GM19468 (cell line): ENCODE data around the gene NLRC5.
A peak's percentile ranks its signal among the peaks of the same experiment; 100 is the strongest.
"Not testable (repeated sequence)": the region's sequence is repeated elsewhere in the genome, so short reads cannot be mapped to it uniquely, and the experiment has no call there.

Experiments
- ATAC-seq: cut with Tn5 transposase; IDR thresholded peaks from one replicate; pipeline ENCODE4 v1.9.1; 2021; ENCODE audit warnings: mild to moderate bottlenecking, moderate library complexity, moderate number of reproducible peaks; ENCODE audit not compliant: unreplicated experiment; ENCODE audit errors: extremely low read depth

NLRC5 gene

DNA sequence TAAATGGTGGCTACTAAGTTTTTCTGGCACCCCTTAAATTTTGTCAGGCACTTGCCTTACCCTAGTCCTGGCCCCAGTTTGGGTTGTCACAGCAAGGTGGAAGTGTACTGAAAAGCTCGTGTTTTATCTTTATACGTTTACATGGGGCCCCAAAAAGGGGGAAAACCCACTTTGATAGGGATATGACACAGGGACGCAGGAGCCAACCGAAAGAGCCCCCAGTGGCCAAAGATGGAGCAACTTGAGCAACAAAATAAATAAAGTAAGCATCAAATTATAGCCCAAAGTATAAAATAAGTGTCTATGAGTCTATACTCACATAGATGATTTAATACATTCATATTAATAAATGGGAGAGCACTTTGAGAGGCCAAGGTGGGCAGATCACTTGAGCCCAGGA is 32.6 kb upstream of the NLRC5 start:
- ATAC-seq: no peak

- ATAC-seq: no peak
Measured at GRCh38 chr16:56960681-56961281, 28.6 kb upstream of the NLRC5 start.

DNA sequence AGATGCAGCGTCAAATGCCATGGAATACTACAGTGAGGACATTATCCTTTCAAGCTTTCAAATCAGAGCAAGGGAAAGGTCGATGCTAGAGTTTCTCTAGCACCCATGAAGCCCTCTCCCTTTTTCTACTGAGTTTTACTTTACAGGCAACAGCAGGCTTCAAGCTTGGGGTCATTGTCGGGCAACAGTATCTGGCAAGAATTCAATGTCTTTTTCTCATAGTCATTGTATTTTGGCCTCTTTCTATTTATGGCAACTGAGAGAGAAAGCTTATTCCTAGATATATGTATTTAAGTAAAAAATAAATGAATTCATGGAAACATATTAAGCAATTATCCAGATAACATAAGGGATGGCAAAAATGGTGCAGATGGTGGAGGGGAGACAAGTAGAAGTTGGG is 28.0 kb upstream of the NLRC5 start:
- ATAC-seq: no peak

DNA sequence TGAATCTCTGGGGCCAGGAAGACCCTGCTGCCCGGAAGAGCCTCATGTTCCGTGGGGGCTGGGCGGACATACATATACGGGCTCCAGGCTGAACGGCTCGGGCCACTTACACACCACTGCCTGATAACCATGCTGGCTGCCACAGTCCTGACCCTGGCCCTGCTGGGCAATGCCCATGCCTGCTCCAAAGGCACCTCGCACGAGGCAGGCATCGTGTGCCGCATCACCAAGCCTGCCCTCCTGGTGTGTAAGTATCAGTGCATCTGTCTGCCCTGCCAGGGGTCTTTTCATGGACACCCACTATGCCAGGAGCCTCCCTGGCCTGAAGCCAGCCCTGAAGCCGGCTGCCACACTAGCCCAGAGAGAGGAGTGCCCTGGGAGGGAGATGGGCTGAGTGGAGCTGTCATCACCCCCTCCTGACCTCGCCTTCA is 27.5 kb upstream of the NLRC5 start, which contains the start of gene CETP:
TSS of gene CETP (plus strand) at position 100 of the 431 bp plus-strand sequence. CDS start at position 130, 30 bp downstream.
- no peak for ATAC-seq

- no peak for ATAC-seq
Measured at GRCh38 chr16:56964243-56965148, 24.9 kb upstream of the NLRC5 start.

DNA sequence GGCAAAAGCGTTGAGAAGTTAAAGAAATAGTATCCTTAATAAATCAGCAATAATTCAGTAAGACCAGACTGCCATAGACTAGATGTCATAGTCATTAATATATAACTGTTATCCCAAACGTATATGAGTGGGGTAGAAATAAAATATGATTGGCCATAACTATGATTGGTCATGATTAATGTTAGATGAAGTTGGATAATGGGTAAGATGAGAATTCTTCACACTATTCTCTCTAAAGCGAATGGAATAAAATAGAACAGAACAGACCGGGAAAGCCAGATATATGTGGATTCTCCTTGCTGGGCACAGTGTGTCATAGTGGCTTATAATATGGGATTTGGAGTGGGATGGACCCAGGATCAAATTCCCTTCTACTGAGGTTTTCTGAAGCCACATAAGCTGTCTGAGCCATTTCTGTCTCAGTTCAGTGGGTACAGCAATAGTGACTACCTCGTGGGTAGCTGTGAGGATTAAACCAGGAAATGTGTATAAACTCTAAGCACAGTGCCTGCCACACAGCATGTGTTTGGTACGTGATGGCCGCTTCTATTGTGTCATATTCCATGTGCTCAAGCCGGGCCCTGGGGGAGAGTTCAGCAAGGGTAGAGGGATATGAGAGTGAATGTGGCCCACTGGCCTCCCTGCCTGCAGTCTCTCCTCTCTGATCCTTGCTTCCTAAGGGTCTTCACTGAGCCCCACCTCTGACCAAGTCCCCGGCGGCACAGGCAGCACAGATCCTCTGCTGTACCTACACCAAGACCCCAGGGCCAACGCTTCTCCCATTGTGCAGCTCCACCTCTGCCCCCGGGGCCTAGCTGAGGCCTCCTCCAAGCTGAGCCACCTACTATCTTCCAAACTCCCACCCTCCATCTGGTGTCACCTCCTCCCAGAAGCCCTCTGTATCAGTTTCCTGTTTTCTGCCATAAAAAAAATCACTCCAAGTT is 23.9 kb upstream of the NLRC5 start:
- no peak for ATAC-seq

GRCh38 chr16:56966093-56966475 is 23.3 kb upstream of the NLRC5 start:
- ATAC-seq: no peak

DNA sequence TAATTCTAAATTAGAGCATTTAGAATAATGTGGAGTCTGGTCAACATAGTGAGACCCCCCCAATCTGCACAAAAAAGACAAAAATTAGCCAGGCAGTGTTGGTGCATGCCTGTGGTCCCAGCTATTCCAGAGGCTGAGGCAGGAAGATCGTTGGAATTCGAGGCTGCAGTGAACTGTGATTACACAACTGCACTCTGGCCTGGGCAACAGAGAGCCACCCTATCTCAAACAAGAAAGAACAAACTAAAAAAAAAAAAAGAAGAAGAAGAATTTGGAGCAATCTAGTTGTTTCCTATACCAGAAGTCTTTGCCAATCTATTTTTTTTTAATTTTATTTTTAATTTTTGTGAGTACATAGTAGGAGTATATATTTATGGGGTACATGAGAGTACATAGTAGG is 21.6 kb upstream of the NLRC5 start:
- ATAC-seq: no peak

GRCh38 chr16:56969769-56970168 is 19.6 kb upstream of the NLRC5 start:
- ATAC-seq: no peak

GRCh38 chr16:56970934-56971767 is 18.2 kb upstream of the NLRC5 start:
- peak; percentile 51 for ATAC-seq

DNA sequence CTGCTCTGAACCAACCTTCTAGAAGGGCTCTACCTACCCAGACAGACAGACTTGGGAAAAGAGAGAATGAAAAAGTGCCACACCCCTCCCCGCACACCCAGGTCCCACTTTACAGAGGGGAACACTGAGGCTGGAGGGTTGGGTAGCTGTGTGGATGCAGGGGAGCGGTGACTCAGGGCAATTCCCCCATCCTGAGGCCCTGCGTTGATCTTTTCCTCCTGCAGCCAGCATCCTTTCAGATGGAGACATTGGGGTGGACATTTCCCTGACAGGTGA is 17.7 kb upstream of the NLRC5 start:
- no peak for ATAC-seq

DNA sequence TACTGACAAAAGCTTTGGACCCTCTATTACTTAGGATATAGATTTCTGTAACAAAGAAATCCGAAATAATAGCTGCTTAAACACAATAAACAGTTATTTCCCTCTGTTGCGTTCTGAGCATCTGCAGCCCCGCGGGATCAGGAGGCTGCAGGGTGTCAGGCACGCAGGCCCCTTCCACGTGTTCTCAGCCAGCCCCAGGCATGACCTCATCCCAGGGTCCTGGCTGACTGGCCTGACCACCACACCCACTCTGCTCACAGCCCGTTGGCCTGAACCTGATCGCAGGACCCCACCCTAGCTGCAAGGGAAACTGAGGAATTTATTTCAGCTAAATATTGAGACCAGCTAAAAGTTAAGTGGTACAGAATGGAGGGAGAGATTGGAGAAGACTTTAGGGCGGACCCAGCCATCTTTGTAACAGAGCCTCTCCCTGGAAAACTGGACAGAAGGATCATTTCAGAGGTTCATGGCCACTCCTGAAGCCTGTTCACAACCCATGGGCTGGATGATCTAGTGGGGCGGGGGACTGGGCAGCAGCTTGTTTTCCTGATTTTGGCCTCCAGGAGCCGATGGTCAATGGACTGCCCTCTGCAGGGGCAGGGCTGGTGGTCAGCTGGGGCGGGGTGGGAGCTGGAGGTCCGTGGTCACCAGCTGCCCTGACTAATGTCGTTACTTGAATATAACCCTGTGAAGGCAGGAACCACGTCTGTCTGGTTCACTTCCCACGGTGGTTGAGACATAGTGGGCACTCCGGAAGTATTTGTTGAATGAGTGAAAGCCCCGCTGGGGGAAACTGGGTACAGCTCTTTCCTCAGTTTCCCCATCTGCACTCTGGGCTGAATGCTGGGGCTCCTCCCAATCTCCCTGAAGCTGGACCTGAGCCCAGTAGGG is 16.7 kb upstream of the NLRC5 start:
- ATAC-seq: no peak

DNA sequence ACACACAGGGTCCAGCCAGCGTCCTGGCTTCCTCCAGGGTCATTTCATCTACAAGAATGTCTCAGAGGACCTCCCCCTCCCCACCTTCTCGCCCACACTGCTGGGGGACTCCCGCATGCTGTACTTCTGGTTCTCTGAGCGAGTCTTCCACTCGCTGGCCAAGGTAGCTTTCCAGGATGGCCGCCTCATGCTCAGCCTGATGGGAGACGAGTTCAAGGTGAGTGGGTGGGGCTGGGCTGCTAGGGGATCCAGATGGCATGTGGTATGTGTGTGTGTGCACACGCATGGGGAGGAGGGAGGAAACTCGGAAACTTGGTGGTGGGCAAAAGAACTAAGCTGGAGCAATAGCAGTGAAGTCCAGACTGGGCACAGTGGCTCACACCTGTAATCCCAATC is 16.1 kb upstream of the NLRC5 start:
- ATAC-seq: no peak

DNA sequence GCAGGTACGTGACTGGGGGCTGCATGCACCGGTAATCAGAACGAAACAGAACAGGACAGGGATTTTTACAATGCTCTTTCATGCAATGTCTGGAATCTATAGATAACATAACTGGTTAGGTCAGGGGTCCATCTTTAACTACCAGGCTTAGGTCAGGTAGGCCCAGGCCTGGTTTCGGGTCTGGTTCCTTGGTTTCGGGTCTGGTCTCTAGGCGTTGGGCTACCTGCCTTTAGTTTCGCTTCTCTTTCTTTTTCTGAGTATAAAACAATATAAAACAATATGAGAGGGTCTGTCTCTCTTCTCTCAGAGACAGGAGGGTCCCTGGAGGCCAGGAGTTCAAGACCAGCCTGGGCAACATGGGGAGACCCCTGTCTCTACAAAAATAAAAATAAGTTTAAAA is 15.5 kb upstream of the NLRC5 start:
- ATAC-seq: not testable (repeated sequence)

DNA sequence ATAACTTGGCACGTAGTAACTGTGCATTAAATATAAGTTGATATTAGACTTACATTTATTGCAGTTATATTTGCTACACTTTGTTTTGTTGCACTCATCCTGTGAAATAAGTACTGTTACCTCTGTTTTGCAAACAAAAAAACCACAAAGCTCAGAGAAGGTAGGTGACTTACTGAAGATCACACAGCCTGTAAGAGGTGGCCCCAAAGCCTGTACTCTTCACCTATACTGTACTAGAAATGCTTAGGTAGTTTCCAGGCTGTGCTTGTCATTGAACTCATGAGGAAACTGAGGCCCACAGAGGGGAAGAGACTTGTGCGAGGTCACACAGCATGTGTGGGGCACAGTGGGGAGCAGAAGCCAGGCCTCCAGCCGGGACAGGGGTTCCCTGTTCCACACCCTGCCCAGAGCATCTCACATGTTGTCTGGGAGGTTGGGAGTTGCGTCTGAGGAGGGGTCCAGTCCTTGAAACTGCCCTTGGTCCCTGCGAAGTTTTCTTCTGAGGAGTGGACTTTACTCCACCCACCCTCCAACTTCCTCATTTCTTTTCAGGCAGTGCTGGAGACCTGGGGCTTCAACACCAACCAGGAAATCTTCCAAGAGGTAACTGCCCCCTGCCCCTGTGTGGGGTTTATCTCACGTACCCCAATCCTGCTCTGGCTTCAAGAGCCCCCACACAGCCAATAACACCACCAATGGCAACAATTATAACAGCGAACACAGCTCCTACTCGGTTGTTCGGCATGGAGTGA is 14.6 kb upstream of the NLRC5 start:
- ATAC-seq: no peak

DNA sequence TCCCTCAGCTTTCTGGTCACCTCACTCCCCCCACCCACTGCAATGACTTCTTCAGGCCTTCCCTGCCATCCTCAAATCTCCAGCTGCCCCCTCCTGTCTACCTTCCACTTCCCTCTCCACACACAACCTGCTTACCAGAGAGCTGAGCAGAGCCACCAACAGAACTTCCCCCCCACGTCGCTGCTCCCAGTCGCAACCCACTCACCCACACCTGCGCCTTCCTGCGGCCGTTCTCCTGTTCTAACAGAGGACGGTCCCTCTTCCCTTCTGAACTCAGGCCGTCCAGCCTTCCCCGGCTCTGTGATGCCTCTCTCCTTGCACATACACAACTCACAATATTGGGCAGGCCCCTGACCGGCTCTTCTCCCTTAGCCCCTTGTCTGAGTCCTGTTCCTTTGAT is 13.6 kb upstream of the NLRC5 start:
- no peak for ATAC-seq

- ATAC-seq: no peak
Measured at GRCh38 chr16:56977216-56977615, 12.1 kb upstream of the NLRC5 start.

- no peak for ATAC-seq
Measured at GRCh38 chr16:56977823-56978430, 11.4 kb upstream of the NLRC5 start.
